GM12878 (cell line): ENCODE data around the gene DIP2B. TPM values are rescaled to one million over a fixed set of nuclear protein-coding genes. Genes with fewer than 3 reads are reported as not detected.

Experiments used
- ASH2L ChIP-seq: fragments of 300-600, 200-600 bp; sonication (generic); IDR thresholded peaks from 2 replicates; pipeline ENCODE4 v1.6.1; 2017; ENCODE audit warnings: low read depth, mild to moderate bottlenecking, borderline replicate concordance
- CBFB ChIP-seq: IDR thresholded peaks from 2 replicates; pipeline ENCODE4 v1.6.1; 2016; ENCODE audit warnings: antibody characterized with exemption, low read depth
- CBX3 ChIP-seq: fragments of 200-600 bp; sonication (generic); IDR thresholded peaks from 2 replicates; pipeline ENCODE4 v1.6.1; 2016; ENCODE audit warnings: low read depth, borderline replicate concordance
- DPF2 ChIP-seq: fragments of 450-650 bp; IDR thresholded peaks from 2 replicates; pipeline ENCODE4 v1.6.1; 2017; ENCODE audit warnings: mild to moderate bottlenecking
- E2F4 ChIP-seq: IDR thresholded peaks from 2 replicates; pipeline ENCODE4 v1.6.1; 2012; ENCODE audit warnings: low read depth, low read length, improper control_type of control experiment
- FOS ChIP-seq: IDR thresholded peaks from 3 replicates; pipeline ENCODE4 v1.6.1; 2011; ENCODE audit warnings: borderline replicate concordance; ENCODE audit not compliant: insufficient read length; ENCODE audit errors: extremely low read depth
- GATAD2B ChIP-seq: fragments of 450-650 bp; conservative IDR thresholded peaks from 2 replicates; pipeline ENCODE4 v1.6.1; 2017; ENCODE audit warnings: low read depth, mild to moderate bottlenecking, moderate library complexity
- HDAC6 ChIP-seq: fragments of 200-600 bp; sonication (generic); IDR thresholded peaks from one replicate; pipeline ENCODE4 v1.8.0; 2017; ENCODE audit warnings: antibody characterized with exemption; ENCODE audit not compliant: unreplicated experiment
- HSF1 ChIP-seq: fragments of 150-350 bp; IDR thresholded peaks from 2 replicates; pipeline ENCODE4 v1.6.1; 2014; ENCODE audit warnings: mild to moderate bottlenecking, low read depth, low read length
- IRF5 ChIP-seq: fragments of 450-650 bp; IDR thresholded peaks from 2 replicates; pipeline ENCODE4 v1.6.1; 2017; ENCODE audit warnings: borderline replicate concordance
- JUNB ChIP-seq: IDR thresholded peaks from 2 replicates; pipeline ENCODE4 v1.6.1; 2016; ENCODE audit warnings: antibody characterized with exemption, mild to moderate bottlenecking
- JUND ChIP-seq: IDR thresholded peaks from 2 replicates; pipeline ENCODE4 v1.6.1; 2012; ENCODE audit warnings: low read depth, mild to moderate bottlenecking, low read length, improper control_type of control experiment, moderate library complexity
- MYB ChIP-seq: fragments of 150-350 bp; IDR thresholded peaks from 2 replicates; pipeline ENCODE4 v1.6.1; 2014; ENCODE audit warnings: mild to moderate bottlenecking, low read depth, low read length, borderline replicate concordance
- NFXL1 ChIP-seq: fragments of 450-650 bp; IDR thresholded peaks from 2 replicates; pipeline ENCODE4 v1.6.1; 2017; ENCODE audit warnings: antibody characterized with exemption, mild to moderate bottlenecking, borderline replicate concordance
- POLR2A ChIP-seq: IDR thresholded peaks from 2 replicates; pipeline ENCODE4 v1.6.1; 2011; ENCODE audit warnings: low read depth, mild to moderate bottlenecking, low read length
- POLR2AphosphoS2 ChIP-seq: IDR thresholded peaks from 2 replicates; pipeline ENCODE4 v1.6.1; 2011; ENCODE audit warnings: low read depth, mild to moderate bottlenecking, low read length, improper control_type of control experiment, moderate library complexity
- RCOR1 ChIP-seq: conservative IDR thresholded peaks from 2 replicates; pipeline ENCODE4 v1.6.1; 2012; ENCODE audit warnings: low read depth, low read length, improper control_type of control experiment
- SPI1 ChIP-seq: IDR thresholded peaks from 2 replicates; pipeline ENCODE4 v1.6.1; 2011; ENCODE audit warnings: low read depth, mild to moderate bottlenecking, low read length, moderate library complexity, borderline replicate concordance; ENCODE audit not compliant: insufficient read depth
- TARDBP ChIP-seq: IDR thresholded peaks from 2 replicates; pipeline ENCODE4 v1.6.1; 2016; ENCODE audit warnings: borderline replicate concordance
- TBL1XR1 ChIP-seq: IDR thresholded peaks from 2 replicates; pipeline ENCODE4 v1.6.1; 2012; ENCODE audit warnings: low read depth, low read length, improper control_type of control experiment
- YBX1 ChIP-seq: fragments of 450-650 bp; IDR thresholded peaks from 2 replicates; pipeline ENCODE4 v1.6.1; 2016; ENCODE audit warnings: antibody characterized with exemption
- ZBED1 ChIP-seq: IDR thresholded peaks from 2 replicates; pipeline ENCODE4 v1.6.1; 2016; ENCODE audit warnings: borderline replicate concordance
- ZBTB11 ChIP-seq: fragments of 450-650 bp; formaldehyde crosslinking; IDR thresholded peaks from 2 replicates; pipeline ENCODE4 v1.5.0; 2022; ENCODE audit warnings: mild to moderate bottlenecking, missing genetic modification characterization
- polyA plus RNA-seq, 11 experiments: library from polyadenylated mRNA; depleted of rRNA in 4 of 11; unstranded in 6 of 11; stranded (reverse) in 5 of 11; fragments of >200 nt; fragmentation: Nextera tagmentation in 4 of 11; fragmentation: Illumina TruSeq in 1 of 11; extraction: Ambion mirVana in 4 of 11; extraction: Trizol in 1 of 11; gene quantifications; 1 replicate in 1 of 11; 2 replicates in 10 of 11; pipeline versions ENCODE4 v1.2.1 to v1.2.3, GENCODE V29; 2011 to 2016; ENCODE audit warnings: inconsistent platforms in 2 of 11, missing spikeins in 2 of 11, low read depth in 1 of 11
- total RNA-seq, 4 experiments: library from RNA; depleted of rRNA in 3 of 4; stranded (reverse); fragments of >200 nt in 3 of 4; fragmentation: Illumina TruSeq in 1 of 4; extraction: Trizol in 1 of 4; gene quantifications; 2 replicates each; pipeline versions ENCODE4 v1.2.1 to v1.2.3, GENCODE V29; 2013 to 2021

DIP2B gene
- total and polyA plus RNA-seq, 10 of the 15 experiments (the other 5 are each of a cell fraction or from before 2014, with no cell fraction given), result 4.5 to 30.0 (median 18.6) TPM

GRCh38 chr12:50517421-50518048, 12.8 kb downstream of the DIP2B start (continued):
- TF ChIP-seq HSF1 (no peak), ASH2L (no peak), YBX1 (no peak), GATAD2B (no peak), RCOR1 (no peak), JUND (no peak), JUNB (peak; percentile 54), DPF2 (0 out of 2 replicates have a peak, but pooled peaks have one; percentile 26), HDAC6 (no peak), FOS (no peak), POLR2AphosphoS2 (no peak), CBX3 (no peak), ZBED1 (no peak), ZBTB11 (CRISPR knock-in tag) (no peak), POLR2A (peak; percentile 26; the same call in 1 of the 2 replicates), TARDBP (no peak), E2F4 (no peak), IRF5 (no peak), SPI1 (peak; percentile 35; the same call in 1 of the 2 replicates), MYB (no peak), NFXL1 (no peak), TBL1XR1 (no peak), CBFB (no peak)
